Gastroesophageal sphincter (tissue), 3 donors: Measurements from ENCODE around the gene EPB41L4A.
A peak's percentile ranks its signal among the peaks of the same experiment; 100 is the strongest.

Experiments used
- POLR2A ChIP-seq, 2 donors: fragments of 450-650 bp; IDR thresholded peaks; one replicate each; pipeline ENCODE4 v1.6.1; 2017; ENCODE audit warnings: antibody characterized with exemption in 2 of 2, mild to moderate bottlenecking in 2 of 2, moderate library complexity in 1 of 2
- TF ChIP-seq, protein P1 (sequence below), 4 experiments: fragments of 200-600 bp in 2 of 4; fragments of 450-650 bp in 2 of 4; sonication (generic) in 1 of 4; IDR thresholded peaks; one replicate each; pipeline ENCODE4 v1.5.1; 2017 to 2019; ENCODE audit warnings: antibody characterized with exemption in 4 of 4, mild to moderate bottlenecking in 2 of 4, moderate library complexity in 2 of 4

DNA sequence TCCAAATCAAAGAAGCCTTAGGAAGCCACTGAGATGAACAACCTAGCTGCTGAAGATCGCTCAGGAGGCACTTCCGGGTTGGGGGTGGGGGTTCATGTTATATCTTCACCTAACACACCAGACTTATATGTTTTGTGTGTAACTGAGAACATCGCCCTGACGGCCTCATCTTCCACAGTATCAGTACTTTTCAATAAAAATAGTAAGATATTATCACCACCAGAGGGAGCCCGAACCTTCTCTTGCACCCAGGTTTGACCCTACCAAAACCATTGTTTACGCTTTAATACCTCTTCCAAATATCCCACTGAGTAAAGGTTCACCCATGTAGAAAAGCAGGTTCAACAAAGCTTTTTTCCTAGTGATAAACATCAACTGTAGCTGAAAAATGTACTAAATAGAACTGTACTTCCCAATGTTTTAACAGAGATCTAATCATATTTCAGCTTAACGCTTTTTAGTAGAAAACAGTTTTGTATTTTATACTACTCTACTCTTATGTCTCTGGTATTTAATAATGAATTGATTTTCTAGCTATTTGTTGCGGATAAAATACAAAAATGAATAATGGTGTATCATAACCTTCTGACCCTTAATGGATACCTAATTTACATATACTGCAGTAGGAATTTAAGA is 244.0 kb downstream of the EPB41L4A start:
- TF ChIP-seq, protein P1, sequence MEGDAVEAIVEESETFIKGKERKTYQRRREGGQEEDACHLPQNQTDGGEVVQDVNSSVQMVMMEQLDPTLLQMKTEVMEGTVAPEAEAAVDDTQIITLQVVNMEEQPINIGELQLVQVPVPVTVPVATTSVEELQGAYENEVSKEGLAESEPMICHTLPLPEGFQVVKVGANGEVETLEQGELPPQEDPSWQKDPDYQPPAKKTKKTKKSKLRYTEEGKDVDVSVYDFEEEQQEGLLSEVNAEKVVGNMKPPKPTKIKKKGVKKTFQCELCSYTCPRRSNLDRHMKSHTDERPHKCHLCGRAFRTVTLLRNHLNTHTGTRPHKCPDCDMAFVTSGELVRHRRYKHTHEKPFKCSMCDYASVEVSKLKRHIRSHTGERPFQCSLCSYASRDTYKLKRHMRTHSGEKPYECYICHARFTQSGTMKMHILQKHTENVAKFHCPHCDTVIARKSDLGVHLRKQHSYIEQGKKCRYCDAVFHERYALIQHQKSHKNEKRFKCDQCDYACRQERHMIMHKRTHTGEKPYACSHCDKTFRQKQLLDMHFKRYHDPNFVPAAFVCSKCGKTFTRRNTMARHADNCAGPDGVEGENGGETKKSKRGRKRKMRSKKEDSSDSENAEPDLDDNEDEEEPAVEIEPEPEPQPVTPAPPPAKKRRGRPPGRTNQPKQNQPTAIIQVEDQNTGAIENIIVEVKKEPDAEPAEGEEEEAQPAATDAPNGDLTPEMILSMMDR (IDR thresholded peaks at IDR 0.05), result peak; percentile 41 to 70 (median 52)
- TF ChIP-seq POLR2A (IDR thresholded peaks at IDR 0.05), result no peak
